ENCODE data around the gene FCHSD2. TPM values are rescaled to one million over a fixed set of nuclear protein-coding genes. Genes with fewer than 3 reads are reported as not detected.

Gene FCHSD2
- total RNA-seq, 4 donors from 2014 or later, result 6.7 to 95.7 (median 10.2) TPM

DNA sequence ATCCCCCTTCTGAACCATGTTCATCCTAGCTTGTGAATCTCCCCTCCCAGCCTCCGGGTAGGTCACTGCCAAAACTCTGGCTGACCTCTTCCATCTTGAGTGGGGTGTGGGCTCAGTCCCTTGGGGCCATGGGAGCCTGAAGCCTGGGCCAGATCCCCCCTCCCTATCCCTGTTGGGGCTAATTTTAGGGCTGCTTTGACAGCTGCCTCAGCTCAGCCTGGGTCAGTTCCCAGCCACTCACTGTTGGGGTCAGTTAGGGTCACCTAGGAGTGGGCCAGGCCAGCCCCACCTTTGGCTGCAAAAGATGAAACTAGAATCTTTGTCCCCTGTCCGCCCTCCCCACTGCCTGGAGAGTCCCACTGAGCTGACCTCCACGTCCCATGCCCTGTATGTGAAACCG lies 46.2 kb upstream of the FCHSD2 start:
- DNase-seq, result peak in 1 of 3 donors; percentile 44
- TF ChIP-seq, protein P1, sequence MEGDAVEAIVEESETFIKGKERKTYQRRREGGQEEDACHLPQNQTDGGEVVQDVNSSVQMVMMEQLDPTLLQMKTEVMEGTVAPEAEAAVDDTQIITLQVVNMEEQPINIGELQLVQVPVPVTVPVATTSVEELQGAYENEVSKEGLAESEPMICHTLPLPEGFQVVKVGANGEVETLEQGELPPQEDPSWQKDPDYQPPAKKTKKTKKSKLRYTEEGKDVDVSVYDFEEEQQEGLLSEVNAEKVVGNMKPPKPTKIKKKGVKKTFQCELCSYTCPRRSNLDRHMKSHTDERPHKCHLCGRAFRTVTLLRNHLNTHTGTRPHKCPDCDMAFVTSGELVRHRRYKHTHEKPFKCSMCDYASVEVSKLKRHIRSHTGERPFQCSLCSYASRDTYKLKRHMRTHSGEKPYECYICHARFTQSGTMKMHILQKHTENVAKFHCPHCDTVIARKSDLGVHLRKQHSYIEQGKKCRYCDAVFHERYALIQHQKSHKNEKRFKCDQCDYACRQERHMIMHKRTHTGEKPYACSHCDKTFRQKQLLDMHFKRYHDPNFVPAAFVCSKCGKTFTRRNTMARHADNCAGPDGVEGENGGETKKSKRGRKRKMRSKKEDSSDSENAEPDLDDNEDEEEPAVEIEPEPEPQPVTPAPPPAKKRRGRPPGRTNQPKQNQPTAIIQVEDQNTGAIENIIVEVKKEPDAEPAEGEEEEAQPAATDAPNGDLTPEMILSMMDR (IDR thresholded peaks at IDR 0.05), result no peak
- TF ChIP-seq POLR2A (IDR thresholded peaks at IDR 0.05), result no peak

DNA sequence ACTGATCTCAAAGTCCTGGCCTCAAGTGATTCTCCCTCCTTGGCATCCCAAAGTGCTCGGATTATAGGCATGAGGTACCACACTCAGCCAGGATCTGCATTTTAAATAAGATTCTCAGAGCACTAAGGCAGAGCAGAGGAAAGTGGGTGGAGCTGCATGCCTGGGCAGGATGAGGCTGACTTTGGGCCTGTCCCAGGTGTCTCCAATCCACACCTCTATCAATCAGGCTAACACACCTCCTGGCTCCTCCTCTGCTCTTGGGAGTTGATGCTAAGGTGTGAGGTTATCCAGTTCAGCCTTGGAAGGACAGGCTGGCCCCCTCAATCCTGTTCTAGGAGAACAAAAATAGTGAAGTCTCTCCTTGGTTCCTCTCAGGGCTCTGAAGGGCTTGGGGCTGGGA lies 45.7 kb upstream of the FCHSD2 start:
- H3K4me3 ChIP-seq, result no peak overlapping the region
- peak in 1 of 3 donors; percentile 26 for DNase-seq
- TF ChIP-seq, protein P1 (IDR thresholded peaks at IDR 0.05), result no peak
- TF ChIP-seq POLR2A (IDR thresholded peaks at IDR 0.05), result no peak
- no peaks in the 10 kb centered on the region for H3K9me3 ChIP-seq
- H3K27ac ChIP-seq, result no peak overlapping the region
- H3K27me3 ChIP-seq, result no peaks in the 10 kb centered on the region
- peaks cover 0 to 41% (median 3%) of the 10 kb centered on the region in 4 donors for H3K4me1 ChIP-seq
- H3K36me3 ChIP-seq, result no peaks in the 10 kb centered on the region

More for the DNA sequence above, 46.2 kb upstream of the FCHSD2 start:
- Histone ChIP-seq H3K27ac (no peak overlapping the region), H3K36me3 (no peaks in the 10 kb centered on the region), H3K27me3 (no peaks in the 10 kb centered on the region), H3K9me3 (no peaks in the 10 kb centered on the region), H3K4me1 (peaks cover 0 to 41% (median 3%) of the 10 kb centered on the region in 4 donors), H3K4me3 (no peak overlapping the region)

DNA sequence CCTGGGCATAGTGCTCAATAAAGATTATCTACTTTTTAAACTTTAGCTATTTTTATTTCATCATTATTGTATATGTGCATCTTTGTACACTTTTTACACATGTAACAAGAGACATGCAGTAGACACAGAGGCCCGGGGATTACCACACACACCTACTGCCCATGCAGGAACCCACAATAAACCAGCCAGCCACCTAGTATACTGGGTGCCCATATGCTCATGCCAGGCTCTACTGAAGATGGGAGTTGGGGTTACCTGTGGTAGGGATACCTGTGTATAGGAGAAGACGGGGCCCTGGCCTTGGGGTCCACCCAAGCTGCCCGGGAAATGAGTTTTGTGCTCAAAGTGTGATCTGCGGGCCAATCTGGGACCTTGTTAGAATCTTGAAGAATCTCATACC lies 44.8 kb upstream of the FCHSD2 start:
- H3K4me1 ChIP-seq, result peaks cover 0 to 40% (median 3%) of the 10 kb centered on the region in 4 donors
- no peaks in the 10 kb centered on the region for H3K27me3 ChIP-seq
- H3K36me3 ChIP-seq, result no peaks in the 10 kb centered on the region
- TF ChIP-seq POLR2A (IDR thresholded peaks at IDR 0.05), result no peak
- TF ChIP-seq, protein P1 (IDR thresholded peaks at IDR 0.05), result no peak
- H3K4me3 ChIP-seq, result no peak overlapping the region
- no peaks in the 10 kb centered on the region for H3K9me3 ChIP-seq
- DNase-seq, result peak in 1 of 3 donors; percentile 14
- H3K27ac ChIP-seq, result no peak overlapping the region

DNA sequence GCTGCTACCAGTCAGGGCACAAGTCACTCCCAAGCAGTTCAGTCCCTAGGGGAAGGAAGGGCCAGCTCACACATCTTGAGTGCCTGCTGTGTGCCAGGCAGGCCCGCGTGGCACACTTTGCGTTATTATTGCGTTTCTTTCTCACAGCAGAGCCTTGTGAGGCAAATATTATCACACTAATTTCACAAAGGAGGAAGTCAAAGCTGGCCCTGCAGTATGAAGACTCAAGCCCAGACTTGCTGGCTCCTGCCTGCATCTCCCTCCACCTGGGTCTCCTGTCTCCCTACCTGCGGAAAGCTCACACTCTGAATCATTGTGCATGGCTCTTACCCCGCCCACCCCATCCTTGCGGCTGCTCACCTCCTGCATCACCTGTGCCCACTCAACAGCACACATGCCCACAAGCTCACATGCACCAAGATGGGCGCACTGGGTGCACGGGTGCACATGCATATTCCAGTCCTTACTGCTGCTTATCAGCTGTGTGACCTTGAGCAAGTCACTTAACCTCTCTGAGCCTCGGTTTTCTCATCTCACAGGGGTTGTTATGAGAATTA lies 44.3 kb upstream of the FCHSD2 start:
- TF ChIP-seq POLR2A (IDR thresholded peaks at IDR 0.05), result no peak
- TF ChIP-seq, protein P1 (IDR thresholded peaks at IDR 0.05), result no peak
- Histone ChIP-seq H3K27me3 (no peaks in the 10 kb centered on the region), H3K9me3 (no peaks in the 10 kb centered on the region), H3K4me1 (peaks cover 0 to 40% (median 3%) of the 10 kb centered on the region in 4 donors), H3K4me3 (no peak overlapping the region), H3K36me3 (no peaks in the 10 kb centered on the region), H3K27ac (peak overlapping the region in 1 of 4 donors; percentile 2)
- DNase-seq, result peak in 1 of 3 donors; percentile 43

DNA sequence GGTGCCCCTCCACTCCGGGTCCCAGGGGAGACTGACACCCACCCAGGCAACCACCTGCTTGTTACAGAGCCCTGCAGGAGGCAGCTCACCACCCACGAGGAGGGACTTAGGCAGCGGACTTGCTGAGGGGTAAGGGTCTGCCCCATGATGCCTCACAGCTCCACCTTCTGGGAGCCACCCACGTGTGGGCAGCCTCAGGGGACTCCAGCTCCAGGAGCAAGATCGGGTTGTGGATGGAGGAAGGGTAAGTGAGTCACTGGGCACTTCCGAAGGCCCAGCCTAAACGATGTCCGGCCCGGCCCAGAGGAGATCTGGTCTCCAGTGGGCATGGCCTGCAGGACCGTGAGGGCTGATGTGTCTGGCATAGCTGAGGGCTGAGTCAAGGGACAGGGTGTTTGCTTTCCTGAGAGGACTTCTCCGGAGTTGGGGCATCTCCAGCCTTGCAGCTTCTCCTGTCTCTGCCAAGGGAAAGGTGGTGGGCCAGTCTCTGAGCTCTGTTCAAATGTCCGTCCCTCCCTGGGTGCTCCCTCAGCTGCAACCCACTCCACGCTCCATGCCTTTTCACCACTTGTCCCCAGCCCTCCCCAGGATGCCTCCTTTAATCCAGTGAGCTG lies 43.7 kb upstream of the FCHSD2 start:
- Histone ChIP-seq H3K4me1 (peaks cover 0 to 34% (median 3%) of the 10 kb centered on the region in 4 donors), H3K27ac (peak overlapping the region in 1 of 4 donors; percentile 2), H3K4me3 (no peak overlapping the region), H3K9me3 (no peaks in the 10 kb centered on the region), H3K36me3 (no peaks in the 10 kb centered on the region), H3K27me3 (no peaks in the 10 kb centered on the region)
- TF ChIP-seq, protein P1 (IDR thresholded peaks at IDR 0.05), result no peak
- TF ChIP-seq POLR2A (IDR thresholded peaks at IDR 0.05), result no peak
- DNase-seq, result peak in 1 of 3 donors; percentile 45
